WTC11 (cell line): ENCODE data around the gene RAB10. TPM values are rescaled to one million over a fixed set of nuclear protein-coding genes. Genes with fewer than 3 reads are reported as not detected.

ENCODE experiments used
- CBFB ChIP-seq: sonication (generic); formaldehyde crosslinking; IDR thresholded peaks from 2 replicates; pipeline ENCODE4 v1.8.1; 2022; ENCODE audit warnings: mild to moderate bottlenecking, low read depth, missing genetic modification reagents
- ETV6 ChIP-seq: sonication (generic); formaldehyde crosslinking; IDR thresholded peaks from 2 replicates; pipeline ENCODE4 v1.8.1; 2022; ENCODE audit warnings: mild to moderate bottlenecking, missing genetic modification reagents
- FOXK1 ChIP-seq: sonication (generic); formaldehyde crosslinking; IDR thresholded peaks from 2 replicates; pipeline ENCODE4 v1.8.0; 2022; ENCODE audit warnings: mild to moderate bottlenecking, moderate library complexity, missing genetic modification reagents
- FOXP1 ChIP-seq: sonication (generic); formaldehyde crosslinking; IDR thresholded peaks from 2 replicates; pipeline ENCODE4 v1.8.0; 2022; ENCODE audit warnings: missing genetic modification reagents, mild to moderate bottlenecking, moderate library complexity, borderline replicate concordance
- GABPB1 ChIP-seq: sonication (generic); formaldehyde crosslinking; IDR thresholded peaks from 2 replicates; pipeline ENCODE4 v1.8.1; 2023; ENCODE audit warnings: mild to moderate bottlenecking, missing genetic modification reagents
- HMGXB4 ChIP-seq: sonication (generic); formaldehyde crosslinking; IDR thresholded peaks from 2 replicates; pipeline ENCODE4 v1.8.1; 2023; ENCODE audit warnings: mild to moderate bottlenecking, moderate library complexity, missing genetic modification reagents
- JAZF1 ChIP-seq: fragments of 250-450 bp; sonication (Bioruptor Pico); IDR thresholded peaks from 2 replicates; pipeline ENCODE4 v1.9.0; 2021; ENCODE audit warnings: moderate library complexity, mild to moderate bottlenecking, inconsistent platforms
- KAT7 ChIP-seq: sonication (generic); formaldehyde crosslinking; IDR thresholded peaks from 2 replicates; pipeline ENCODE4 v1.8.1; 2023; ENCODE audit warnings: missing genetic modification reagents, mild to moderate bottlenecking, borderline replicate concordance
- MXD4 ChIP-seq: fragments of 250-450 bp; sonication (Bioruptor Pico); IDR thresholded peaks from 2 replicates; pipeline ENCODE4 v1.8.0; 2021; ENCODE audit warnings: mild to moderate bottlenecking, moderate library complexity, borderline replicate concordance
- OVOL2 ChIP-seq: fragments of 250-450 bp; sonication (Bioruptor Pico); IDR thresholded peaks from 2 replicates; pipeline ENCODE4 v1.9.0; 2021; ENCODE audit warnings: mild to moderate bottlenecking, borderline replicate concordance
- PRRX2 ChIP-seq: fragments of 250-450 bp; sonication (Bioruptor Pico); IDR thresholded peaks from 2 replicates; pipeline ENCODE4 v1.8.0; 2021; ENCODE audit warnings: mild to moderate bottlenecking
- SP1 ChIP-seq: sonication (generic); formaldehyde crosslinking; conservative IDR thresholded peaks from 2 replicates; pipeline ENCODE4 v1.8.1; 2022; ENCODE audit warnings: missing genetic modification reagents
- TEAD4 ChIP-seq: sonication (generic); formaldehyde crosslinking; IDR thresholded peaks from 2 replicates; pipeline ENCODE4 v1.8.0; 2022; ENCODE audit warnings: mild to moderate bottlenecking, missing genetic modification reagents
- ZNF219 ChIP-seq: sonication (generic); formaldehyde crosslinking; IDR thresholded peaks from 2 replicates; pipeline ENCODE4 v1.8.0; 2023; ENCODE audit warnings: missing genetic modification reagents, mild to moderate bottlenecking, borderline replicate concordance
- ZNF317 ChIP-seq: sonication (generic); formaldehyde crosslinking; IDR thresholded peaks from 2 replicates; pipeline ENCODE4 v1.8.1; 2023; ENCODE audit warnings: low read depth, mild to moderate bottlenecking, moderate library complexity, missing genetic modification reagents, borderline replicate concordance
- ZNF416 ChIP-seq: fragments of 250-450 bp; sonication (Bioruptor Pico); IDR thresholded peaks from 2 replicates; pipeline ENCODE4 v1.9.0; 2021; ENCODE audit warnings: mild to moderate bottlenecking, inconsistent platforms
- ZNF423 ChIP-seq: fragments of 250-450 bp; sonication (Bioruptor Pico); IDR thresholded peaks from 2 replicates; pipeline ENCODE4 v2.1.2; 2022; ENCODE audit warnings: mild to moderate bottlenecking, moderate library complexity
- total RNA-seq: library from RNA; stranded (reverse); gene quantifications from 3 replicates; pipeline ENCODE4 v1.2.3, GENCODE V29; 2021
- TF ChIP-seq, protein P1 (sequence below): fragments of 250-450 bp; sonication (Bioruptor Pico); IDR thresholded peaks from 2 replicates; pipeline ENCODE4 v1.9.0; 2021; ENCODE audit warnings: moderate library complexity, mild to moderate bottlenecking, inconsistent platforms, borderline replicate concordance
- TF ChIP-seq, protein P2 (sequence below): sonication (generic); formaldehyde crosslinking; IDR thresholded peaks from 2 replicates; pipeline ENCODE4 v1.8.0; 2022; ENCODE audit warnings: mild to moderate bottlenecking, missing genetic modification reagents
- TF ChIP-seq, protein P3 (sequence below): sonication (generic); formaldehyde crosslinking; IDR thresholded peaks from 2 replicates; pipeline ENCODE4 v1.8.1; 2023; ENCODE audit warnings: mild to moderate bottlenecking, missing genetic modification reagents, moderate library complexity
- TF ChIP-seq, protein P4 (sequence below): sonication (generic); formaldehyde crosslinking; IDR thresholded peaks from 2 replicates; pipeline ENCODE4 v1.8.0; 2022; ENCODE audit warnings: missing genetic modification reagents
- TF ChIP-seq, protein P5 (sequence below): fragments of 250-450 bp; sonication (Bioruptor Pico); IDR thresholded peaks from 2 replicates; pipeline ENCODE4 v1.9.0; 2021; ENCODE audit warnings: mild to moderate bottlenecking, borderline replicate concordance
- TF ChIP-seq, protein P6 (sequence below): sonication (generic); formaldehyde crosslinking; IDR thresholded peaks from 2 replicates; pipeline ENCODE4 v1.8.1; 2023; ENCODE audit warnings: mild to moderate bottlenecking, missing genetic modification reagents

RAB10 gene
- total RNA-seq, 1 experiment from 2014 or later = 127 TPM

GRCh38 chr2:26033270-26033817 lies 540 bp upstream of the RAB10 start (continued):
- TF ChIP-seq, protein P1, sequence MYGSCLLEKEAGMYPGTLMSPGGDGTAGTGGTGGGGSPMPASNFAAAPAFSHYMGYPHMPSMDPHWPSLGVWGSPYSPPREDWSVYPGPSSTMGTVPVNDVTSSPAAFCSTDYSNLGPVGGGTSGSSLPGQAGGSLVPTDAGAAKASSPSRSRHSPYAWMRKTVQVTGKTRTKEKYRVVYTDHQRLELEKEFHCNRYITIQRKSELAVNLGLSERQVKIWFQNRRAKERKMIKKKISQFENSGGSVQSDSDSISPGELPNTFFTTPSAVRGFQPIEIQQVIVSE (CRISPR knock-in tag) = no peak
- TF ChIP-seq TEAD4 (no peak), JAZF1 (CRISPR knock-in tag) (no peak), SP1 (CRISPR knock-in tag) (peak; percentile 27; the same call in 1 of the 2 replicates), OVOL2 (CRISPR knock-in tag) (no peak), GABPB1 (0 out of 2 replicates have a peak, but pooled peaks have one; percentile 30), KAT7 (CRISPR knock-in tag) (no peak), ZNF317 (CRISPR knock-in tag) (no peak), FOXK1 (CRISPR knock-in tag) (no peak; the same call in 1 of the 2 replicates), PRRX2 (no peak), MXD4 (CRISPR knock-in tag) (no peak), FOXP1 (CRISPR knock-in tag) (no peak), ZNF219 (CRISPR knock-in tag) (no peak), ZNF416 (no peak), CBFB (CRISPR knock-in tag) (no peak), HMGXB4 (CRISPR knock-in tag) (peak; percentile 13; the same call in 1 of the 2 replicates), ETV6 (no peak), ZNF423 (CRISPR knock-in tag) (peak; percentile 79)
- TF ChIP-seq, protein P2, sequence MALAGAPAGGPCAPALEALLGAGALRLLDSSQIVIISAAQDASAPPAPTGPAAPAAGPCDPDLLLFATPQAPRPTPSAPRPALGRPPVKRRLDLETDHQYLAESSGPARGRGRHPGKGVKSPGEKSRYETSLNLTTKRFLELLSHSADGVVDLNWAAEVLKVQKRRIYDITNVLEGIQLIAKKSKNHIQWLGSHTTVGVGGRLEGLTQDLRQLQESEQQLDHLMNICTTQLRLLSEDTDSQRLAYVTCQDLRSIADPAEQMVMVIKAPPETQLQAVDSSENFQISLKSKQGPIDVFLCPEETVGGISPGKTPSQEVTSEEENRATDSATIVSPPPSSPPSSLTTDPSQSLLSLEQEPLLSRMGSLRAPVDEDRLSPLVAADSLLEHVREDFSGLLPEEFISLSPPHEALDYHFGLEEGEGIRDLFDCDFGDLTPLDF (CRISPR knock-in tag) = no peak
- TF ChIP-seq, protein P3, sequence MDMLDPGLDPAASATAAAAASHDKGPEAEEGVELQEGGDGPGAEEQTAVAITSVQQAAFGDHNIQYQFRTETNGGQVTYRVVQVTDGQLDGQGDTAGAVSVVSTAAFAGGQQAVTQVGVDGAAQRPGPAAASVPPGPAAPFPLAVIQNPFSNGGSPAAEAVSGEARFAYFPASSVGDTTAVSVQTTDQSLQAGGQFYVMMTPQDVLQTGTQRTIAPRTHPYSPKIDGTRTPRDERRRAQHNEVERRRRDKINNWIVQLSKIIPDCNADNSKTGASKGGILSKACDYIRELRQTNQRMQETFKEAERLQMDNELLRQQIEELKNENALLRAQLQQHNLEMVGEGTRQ (CRISPR knock-in tag) = no peak
- TF ChIP-seq, protein P4, sequence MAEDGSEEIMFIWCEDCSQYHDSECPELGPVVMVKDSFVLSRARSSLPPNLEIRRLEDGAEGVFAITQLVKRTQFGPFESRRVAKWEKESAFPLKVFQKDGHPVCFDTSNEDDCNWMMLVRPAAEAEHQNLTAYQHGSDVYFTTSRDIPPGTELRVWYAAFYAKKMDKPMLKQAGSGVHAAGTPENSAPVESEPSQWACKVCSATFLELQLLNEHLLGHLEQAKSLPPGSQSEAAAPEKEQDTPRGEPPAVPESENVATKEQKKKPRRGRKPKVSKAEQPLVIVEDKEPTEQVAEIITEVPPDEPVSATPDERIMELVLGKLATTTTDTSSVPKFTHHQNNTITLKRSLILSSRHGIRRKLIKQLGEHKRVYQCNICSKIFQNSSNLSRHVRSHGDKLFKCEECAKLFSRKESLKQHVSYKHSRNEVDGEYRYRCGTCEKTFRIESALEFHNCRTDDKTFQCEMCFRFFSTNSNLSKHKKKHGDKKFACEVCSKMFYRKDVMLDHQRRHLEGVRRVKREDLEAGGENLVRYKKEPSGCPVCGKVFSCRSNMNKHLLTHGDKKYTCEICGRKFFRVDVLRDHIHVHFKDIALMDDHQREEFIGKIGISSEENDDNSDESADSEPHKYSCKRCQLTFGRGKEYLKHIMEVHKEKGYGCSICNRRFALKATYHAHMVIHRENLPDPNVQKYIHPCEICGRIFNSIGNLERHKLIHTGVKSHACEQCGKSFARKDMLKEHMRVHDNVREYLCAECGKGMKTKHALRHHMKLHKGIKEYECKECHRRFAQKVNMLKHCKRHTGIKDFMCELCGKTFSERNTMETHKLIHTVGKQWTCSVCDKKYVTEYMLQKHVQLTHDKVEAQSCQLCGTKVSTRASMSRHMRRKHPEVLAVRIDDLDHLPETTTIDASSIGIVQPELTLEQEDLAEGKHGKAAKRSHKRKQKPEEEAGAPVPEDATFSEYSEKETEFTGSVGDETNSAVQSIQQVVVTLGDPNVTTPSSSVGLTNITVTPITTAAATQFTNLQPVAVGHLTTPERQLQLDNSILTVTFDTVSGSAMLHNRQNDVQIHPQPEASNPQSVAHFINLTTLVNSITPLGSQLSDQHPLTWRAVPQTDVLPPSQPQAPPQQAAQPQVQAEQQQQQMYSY (CRISPR knock-in tag) = no peak
- TF ChIP-seq, protein P5, sequence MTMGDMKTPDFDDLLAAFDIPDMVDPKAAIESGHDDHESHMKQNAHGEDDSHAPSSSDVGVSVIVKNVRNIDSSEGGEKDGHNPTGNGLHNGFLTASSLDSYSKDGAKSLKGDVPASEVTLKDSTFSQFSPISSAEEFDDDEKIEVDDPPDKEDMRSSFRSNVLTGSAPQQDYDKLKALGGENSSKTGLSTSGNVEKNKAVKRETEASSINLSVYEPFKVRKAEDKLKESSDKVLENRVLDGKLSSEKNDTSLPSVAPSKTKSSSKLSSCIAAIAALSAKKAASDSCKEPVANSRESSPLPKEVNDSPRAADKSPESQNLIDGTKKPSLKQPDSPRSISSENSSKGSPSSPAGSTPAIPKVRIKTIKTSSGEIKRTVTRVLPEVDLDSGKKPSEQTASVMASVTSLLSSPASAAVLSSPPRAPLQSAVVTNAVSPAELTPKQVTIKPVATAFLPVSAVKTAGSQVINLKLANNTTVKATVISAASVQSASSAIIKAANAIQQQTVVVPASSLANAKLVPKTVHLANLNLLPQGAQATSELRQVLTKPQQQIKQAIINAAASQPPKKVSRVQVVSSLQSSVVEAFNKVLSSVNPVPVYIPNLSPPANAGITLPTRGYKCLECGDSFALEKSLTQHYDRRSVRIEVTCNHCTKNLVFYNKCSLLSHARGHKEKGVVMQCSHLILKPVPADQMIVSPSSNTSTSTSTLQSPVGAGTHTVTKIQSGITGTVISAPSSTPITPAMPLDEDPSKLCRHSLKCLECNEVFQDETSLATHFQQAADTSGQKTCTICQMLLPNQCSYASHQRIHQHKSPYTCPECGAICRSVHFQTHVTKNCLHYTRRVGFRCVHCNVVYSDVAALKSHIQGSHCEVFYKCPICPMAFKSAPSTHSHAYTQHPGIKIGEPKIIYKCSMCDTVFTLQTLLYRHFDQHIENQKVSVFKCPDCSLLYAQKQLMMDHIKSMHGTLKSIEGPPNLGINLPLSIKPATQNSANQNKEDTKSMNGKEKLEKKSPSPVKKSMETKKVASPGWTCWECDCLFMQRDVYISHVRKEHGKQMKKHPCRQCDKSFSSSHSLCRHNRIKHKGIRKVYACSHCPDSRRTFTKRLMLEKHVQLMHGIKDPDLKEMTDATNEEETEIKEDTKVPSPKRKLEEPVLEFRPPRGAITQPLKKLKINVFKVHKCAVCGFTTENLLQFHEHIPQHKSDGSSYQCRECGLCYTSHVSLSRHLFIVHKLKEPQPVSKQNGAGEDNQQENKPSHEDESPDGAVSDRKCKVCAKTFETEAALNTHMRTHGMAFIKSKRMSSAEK (CRISPR knock-in tag) = no peak
- TF ChIP-seq, protein P6, sequence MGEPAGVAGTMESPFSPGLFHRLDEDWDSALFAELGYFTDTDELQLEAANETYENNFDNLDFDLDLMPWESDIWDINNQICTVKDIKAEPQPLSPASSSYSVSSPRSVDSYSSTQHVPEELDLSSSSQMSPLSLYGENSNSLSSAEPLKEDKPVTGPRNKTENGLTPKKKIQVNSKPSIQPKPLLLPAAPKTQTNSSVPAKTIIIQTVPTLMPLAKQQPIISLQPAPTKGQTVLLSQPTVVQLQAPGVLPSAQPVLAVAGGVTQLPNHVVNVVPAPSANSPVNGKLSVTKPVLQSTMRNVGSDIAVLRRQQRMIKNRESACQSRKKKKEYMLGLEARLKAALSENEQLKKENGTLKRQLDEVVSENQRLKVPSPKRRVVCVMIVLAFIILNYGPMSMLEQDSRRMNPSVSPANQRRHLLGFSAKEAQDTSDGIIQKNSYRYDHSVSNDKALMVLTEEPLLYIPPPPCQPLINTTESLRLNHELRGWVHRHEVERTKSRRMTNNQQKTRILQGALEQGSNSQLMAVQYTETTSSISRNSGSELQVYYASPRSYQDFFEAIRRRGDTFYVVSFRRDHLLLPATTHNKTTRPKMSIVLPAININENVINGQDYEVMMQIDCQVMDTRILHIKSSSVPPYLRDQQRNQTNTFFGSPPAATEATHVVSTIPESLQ = no peak
